ENCODE data around the gene LIX1.
"Not testable (repeated sequence)": the region's sequence is repeated elsewhere in the genome, so short reads cannot be mapped to it uniquely, and the experiment has no call there.

Gene LIX1

GRCh38 chr5:97098922-97099321, 43.5 kb downstream of the LIX1 start:
- DNase-seq = no peak

- no peak for DNase-seq
These were observed 44.8 kb downstream of the LIX1 start for GRCh38 chr5:97097326-97098230.

- DNase-seq = no peak
These were observed 45.6 kb downstream of the LIX1 start for GRCh38 chr5:97096846-97097245.

- no peak for DNase-seq
These were observed 46.2 kb downstream of the LIX1 start for GRCh38 chr5:97096191-97096590.

- no peak for DNase-seq
These were observed 47.1 kb downstream of the LIX1 start for GRCh38 chr5:97095318-97095732.

- DNase-seq = no peak
These were observed 47.7 kb downstream of the LIX1 start for GRCh38 chr5:97094579-97095317.

- DNase-seq = no peak
These were observed 49.2 kb downstream of the LIX1 start for GRCh38 chr5:97093193-97093592.

GRCh38 chr5:97090944-97091343, 51.5 kb downstream of the LIX1 start:
- no peak for DNase-seq

- no peak for DNase-seq
These were observed 53.1 kb downstream of the LIX1 start for GRCh38 chr5:97089149-97089801.

GRCh38 chr5:97088774-97089148, 53.6 kb downstream of the LIX1 start:
- DNase-seq = no peak

GRCh38 chr5:97087138-97087537, 55.3 kb downstream of the LIX1 start:
- no peak for DNase-seq

- no peak for DNase-seq
These were observed 56.8 kb downstream of the LIX1 start for GRCh38 chr5:97085459-97086181.

GRCh38 chr5:97084782-97085458, 57.5 kb downstream of the LIX1 start:
- not testable (repeated sequence) for DNase-seq

- DNase-seq = no peak
These were observed 63.3 kb downstream of the LIX1 start for GRCh38 chr5:97078958-97079743.

GRCh38 chr5:97077246-97077645, 65.2 kb downstream of the LIX1 start:
- no peak for DNase-seq

GRCh38 chr5:97076098-97076497, 66.3 kb downstream of the LIX1 start:
- no peak for DNase-seq

GRCh38 chr5:97075649-97076048, 66.8 kb downstream of the LIX1 start:
- no peak for DNase-seq

- DNase-seq = no peak
These were observed 67.4 kb downstream of the LIX1 start for GRCh38 chr5:97074859-97075489.

GRCh38 chr5:97073420-97073819, 69.0 kb downstream of the LIX1 start:
- DNase-seq = no peak

GRCh38 chr5:97072696-97073095, 69.7 kb downstream of the LIX1 start:
- DNase-seq = no peak

- DNase-seq = no peak
These were observed 70.4 kb downstream of the LIX1 start for GRCh38 chr5:97071993-97072392.
